ENCODE measurements around the gene WFDC12.
A peak's percentile ranks its signal among the peaks of the same experiment; 100 is the strongest.

WFDC12 gene

DNA sequence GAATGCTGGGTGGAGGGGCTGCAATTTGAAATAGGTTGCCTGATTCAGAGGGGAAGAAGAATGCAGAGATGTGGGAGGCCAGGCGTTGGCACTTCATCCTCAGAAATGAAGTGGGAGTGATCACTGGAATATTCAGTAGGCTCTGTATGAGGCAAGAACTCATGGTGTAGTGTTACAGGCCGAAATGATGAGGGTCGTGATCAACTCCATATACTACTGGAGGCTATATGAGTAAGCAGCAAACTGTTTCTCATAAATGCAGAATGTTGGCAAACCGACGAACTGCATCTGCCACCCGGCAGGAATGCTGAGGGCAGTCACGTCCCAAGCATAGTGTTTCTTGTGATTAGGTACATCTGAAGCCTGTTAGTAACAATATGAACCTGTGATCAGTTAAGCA, 36.0 kb downstream of the WFDC12 start:
- peak; percentile 34 for DNase-seq

DNA sequence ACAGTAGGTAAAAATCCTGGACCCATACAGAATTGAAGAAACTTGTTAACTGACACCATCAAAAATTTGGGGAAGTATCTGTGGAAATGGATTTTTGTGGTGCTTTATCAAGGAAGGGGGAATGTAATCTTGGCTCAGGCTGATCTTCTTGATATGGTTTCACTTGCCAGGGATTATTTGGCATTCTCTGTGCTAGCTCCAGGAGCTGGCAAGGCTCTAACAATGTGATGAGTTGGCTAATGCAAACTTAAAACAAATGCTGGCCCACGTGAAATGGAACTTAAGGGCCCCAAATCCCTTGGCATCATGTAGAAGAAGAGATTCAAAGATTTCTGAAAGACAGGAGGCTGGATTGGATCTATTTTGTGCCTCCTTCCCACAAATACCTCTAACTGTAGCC, 36.5 kb downstream of the WFDC12 start:
- DNase-seq: no peak

DNA sequence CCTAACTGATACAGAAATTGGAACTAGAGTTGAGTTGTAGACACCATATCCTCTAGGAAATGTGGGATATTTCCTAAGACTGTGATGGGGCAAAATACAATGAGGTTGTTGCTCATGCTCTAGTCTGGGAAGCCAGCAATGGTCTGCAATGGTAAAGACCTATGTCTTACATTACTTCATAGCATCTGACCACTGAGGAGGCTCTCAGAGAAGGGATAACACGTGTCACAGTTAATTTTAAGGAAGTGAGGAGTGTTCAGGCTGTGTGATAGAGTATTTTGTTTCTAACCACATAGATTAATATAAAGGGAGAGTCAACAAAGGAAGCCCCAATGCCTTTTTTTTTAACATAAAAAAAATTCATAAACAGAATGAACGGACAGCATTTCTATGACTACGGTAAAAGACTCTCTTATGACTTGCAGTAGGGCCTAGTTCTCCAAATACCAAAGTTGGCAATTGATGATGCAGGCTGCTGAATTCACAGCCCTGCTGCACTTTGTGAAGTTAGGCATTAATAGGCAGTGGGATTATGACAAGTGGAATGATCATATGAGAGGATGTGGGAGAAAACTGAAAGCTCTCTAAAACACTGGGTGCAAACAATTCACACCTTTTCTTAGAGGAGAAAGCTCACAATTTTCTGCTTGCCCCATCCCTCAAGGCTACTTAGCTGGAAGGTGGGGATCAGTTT, 37.0 kb downstream of the WFDC12 start:
- DNase-seq: no peak

DNA sequence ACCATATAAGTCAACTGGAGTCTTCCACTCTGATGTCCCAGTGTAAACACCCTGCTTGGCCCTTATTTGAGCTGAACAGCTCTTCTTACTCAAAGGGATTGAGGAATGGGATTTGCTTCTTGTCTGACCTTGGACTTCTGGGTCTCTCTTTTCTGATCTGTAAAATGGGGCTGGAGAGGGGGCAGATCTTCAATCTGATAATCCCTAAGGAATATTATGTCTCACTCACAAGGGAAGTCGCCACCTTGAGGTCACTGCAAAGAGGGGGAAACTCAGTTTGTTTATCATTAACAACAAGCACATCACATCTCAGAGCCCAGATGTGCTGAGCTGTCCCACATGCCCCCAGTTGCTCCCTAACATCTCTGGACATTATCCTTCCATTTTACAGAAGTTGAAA, 38.4 kb downstream of the WFDC12 start:
- no peak for DNase-seq

DNA sequence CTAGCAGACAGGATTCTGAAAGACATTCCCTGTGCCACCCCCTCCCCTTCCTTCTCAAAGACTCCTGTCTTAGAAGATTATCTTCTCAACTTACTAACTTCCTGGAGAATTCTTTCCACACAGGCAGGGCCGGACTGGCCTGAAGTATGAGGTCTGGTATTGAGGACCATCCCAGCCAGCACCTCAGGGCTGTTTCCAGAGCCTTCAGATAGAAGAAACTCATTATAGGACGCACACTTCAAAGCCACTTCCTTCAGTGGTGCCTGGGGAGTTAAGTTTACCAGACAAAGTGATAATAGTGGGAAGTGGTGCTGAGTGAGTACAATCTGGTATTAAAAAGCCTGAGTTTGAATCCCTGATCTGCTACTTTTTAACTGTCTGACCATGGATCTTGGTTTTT, 39.0 kb downstream of the WFDC12 start:
- DNase-seq: no peak

DNA sequence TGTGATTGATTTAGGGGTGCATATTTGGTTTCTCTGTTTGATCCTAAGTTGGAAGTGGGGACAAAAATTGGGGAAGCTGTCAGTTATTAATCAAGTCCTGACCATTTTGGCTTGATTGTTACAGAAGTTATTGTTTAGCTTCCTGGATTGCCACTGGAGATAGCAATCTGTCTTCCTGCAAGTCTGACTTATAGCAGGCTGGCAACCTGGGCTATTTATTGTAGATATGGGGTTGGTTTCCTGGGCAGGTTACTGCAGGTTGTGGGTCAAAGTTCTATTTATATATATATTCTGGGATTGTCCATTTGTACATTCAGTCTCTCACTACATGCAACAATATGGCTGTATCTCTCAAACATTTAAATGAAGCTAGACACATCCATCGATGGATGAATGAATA, 41.1 kb downstream of the WFDC12 start:
- no peak for DNase-seq

DNA sequence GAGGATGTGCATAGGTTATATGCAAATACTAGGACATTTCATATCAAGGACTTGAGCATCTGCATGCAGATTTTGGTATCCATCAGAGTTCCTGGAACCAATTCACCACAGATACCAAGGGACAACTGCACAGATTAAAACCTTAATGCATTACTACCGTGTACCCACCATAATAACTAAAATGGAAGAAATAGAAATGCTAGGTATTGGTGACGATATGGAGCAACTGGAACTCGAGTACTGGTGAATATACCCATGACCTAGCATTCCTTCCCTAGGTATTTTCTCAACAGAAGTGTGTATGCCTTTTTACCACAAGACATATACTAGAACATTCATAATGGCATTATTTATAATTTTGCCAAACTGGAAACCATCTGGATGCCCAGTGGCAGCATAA, 41.8 kb downstream of the WFDC12 start:
- no peak for DNase-seq

DNA sequence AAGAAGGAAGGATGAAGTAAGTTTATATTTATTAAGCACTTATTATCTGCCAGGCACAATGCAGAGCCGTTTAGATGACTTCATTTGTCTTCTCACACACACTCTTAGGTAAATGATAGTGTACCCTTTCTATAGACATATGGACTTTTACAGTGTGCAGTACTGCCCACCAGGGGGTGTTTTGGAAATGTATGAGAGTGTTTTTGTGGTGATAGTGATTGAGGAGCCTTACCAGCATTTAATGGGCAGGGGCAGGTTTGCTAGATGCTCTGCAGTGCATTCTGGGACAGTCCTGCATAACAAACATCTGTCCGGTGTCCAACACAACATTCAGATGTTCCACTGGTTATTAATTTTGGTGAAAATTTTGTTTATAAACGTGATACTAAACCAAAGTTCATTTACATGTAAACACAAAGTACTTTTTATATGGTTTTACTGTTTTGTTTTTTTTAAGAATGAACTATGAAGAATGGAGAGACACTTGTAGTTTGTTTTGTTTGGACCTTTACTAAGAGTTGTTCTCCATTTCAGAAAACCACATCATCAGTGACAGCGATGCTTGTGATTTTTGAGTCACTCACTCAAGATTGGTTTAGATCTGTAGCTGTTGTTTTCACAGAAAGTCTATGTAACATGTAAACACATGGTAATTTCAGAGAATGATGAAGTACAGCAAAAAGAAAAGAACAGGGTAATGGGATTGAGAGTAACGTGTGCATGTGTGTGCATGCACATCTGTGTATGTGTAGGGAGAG, 43.2 kb downstream of the WFDC12 start:
- no peak for DNase-seq

DNA sequence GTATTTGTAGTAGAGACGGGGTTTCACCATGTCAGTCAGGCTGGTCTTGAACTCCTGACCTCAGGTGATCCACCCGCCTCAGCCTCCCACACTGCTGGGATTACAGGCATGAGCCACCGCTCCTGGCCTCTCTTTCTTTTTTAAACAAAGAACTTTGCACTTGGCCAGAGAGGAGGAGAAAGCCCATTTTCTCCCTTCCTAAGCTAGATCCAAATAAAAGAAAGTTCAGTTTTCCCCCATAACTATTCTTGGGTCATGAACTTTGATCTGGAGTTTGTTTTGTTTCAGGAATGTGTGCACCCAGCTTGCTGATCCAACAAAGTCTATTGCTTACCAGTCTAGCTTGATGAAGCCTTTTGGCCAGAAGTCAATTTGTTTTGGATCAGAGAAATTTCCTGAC, 46.7 kb downstream of the WFDC12 start:
- no peak for DNase-seq

All from GOT3 (cell line).